CD4-positive, alpha-beta T cell treated with Interleukin-4 for 1 hour (primary cell): ENCODE data around the gene TPK1.
"Not testable (repeated sequence)": the region's sequence is repeated elsewhere in the genome, so short reads cannot be mapped to it uniquely, and the experiment has no call there.

ENCODE experiments used
- DNase-seq, 2 donors: peaks; one replicate each; pipeline ENCODE4 v3.0.0-alpha.2; 2020 to 2022

Gene TPK1

GRCh38 chr7:144455040-144455404 is 380.8 kb downstream of the TPK1 start:
- no peak for DNase-seq

GRCh38 chr7:144454256-144455039 is 381.4 kb downstream of the TPK1 start:
- no peak for DNase-seq

GRCh38 chr7:144452064-144452463 is 383.8 kb downstream of the TPK1 start:
- DNase-seq, result no peak

- no peak for DNase-seq
Measured at GRCh38 chr7:144445590-144445989, 390.3 kb downstream of the TPK1 start.

- DNase-seq, result no peak
Measured at GRCh38 chr7:144439717-144440205, 396.1 kb downstream of the TPK1 start.

GRCh38 chr7:144438759-144439158 is 397.1 kb downstream of the TPK1 start:
- no peak for DNase-seq

- DNase-seq, result peak; percentile 19 to 49
Measured at GRCh38 chr7:144437370-144438191, 398.3 kb downstream of the TPK1 start.

GRCh38 chr7:144436500-144436899 is 399.4 kb downstream of the TPK1 start:
- no peak for DNase-seq

GRCh38 chr7:144428431-144428830 is 407.4 kb downstream of the TPK1 start:
- no peak for DNase-seq

GRCh38 chr7:144427539-144427938 is 408.3 kb downstream of the TPK1 start:
- not testable (repeated sequence) for DNase-seq

GRCh38 chr7:144418931-144419330 is 416.9 kb downstream of the TPK1 start:
- not testable (repeated sequence) for DNase-seq

- no peak for DNase-seq
Measured at GRCh38 chr7:144416341-144416740, 419.5 kb downstream of the TPK1 start.

- no peak for DNase-seq
Measured at GRCh38 chr7:144415858-144416257, 420.0 kb downstream of the TPK1 start.

GRCh38 chr7:144414815-144415214 is 421.0 kb downstream of the TPK1 start:
- DNase-seq, result no peak

GRCh38 chr7:144410441-144410840 is 425.4 kb downstream of the TPK1 start:
- no peak for DNase-seq

- DNase-seq, result no peak
Measured at GRCh38 chr7:144408121-144408520, 427.7 kb downstream of the TPK1 start.

- DNase-seq, result no peak
Measured at GRCh38 chr7:144407266-144407931, 428.5 kb downstream of the TPK1 start.

GRCh38 chr7:144404946-144405345 is 430.9 kb downstream of the TPK1 start:
- no peak for DNase-seq

- DNase-seq, result no peak
Measured at GRCh38 chr7:144403649-144404061, 432.2 kb downstream of the TPK1 start, which contains the start of gene NOBOX. NOBOX (minus strand) TSS chr7:144403693.

- no peak for DNase-seq
Measured at GRCh38 chr7:144403102-144403501, 432.8 kb downstream of the TPK1 start.
